HepG2 (cell line): Measurements from ENCODE around the gene GGA1. TPM values are rescaled to one million over a fixed set of nuclear protein-coding genes. Genes with fewer than 3 reads are reported as not detected.
A peak's percentile ranks its signal among the peaks of the same experiment; 100 is the strongest.

Experiments used
- ARID3A ChIP-seq: IDR thresholded peaks from 2 replicates; pipeline ENCODE4 v1.6.1; 2012; ENCODE audit warnings: low read depth, low read length, improper control_type of control experiment
- BHLHE40 ChIP-seq: IDR thresholded peaks from 2 replicates; pipeline ENCODE4 v1.6.1; 2011; ENCODE audit warnings: low read length, improper control_type of control experiment
- GLMP ChIP-seq: sonication (generic); formaldehyde crosslinking; IDR thresholded peaks from 2 replicates; pipeline ENCODE4 v1.9.0; 2021; ENCODE audit warnings: missing genetic modification reagents, mild to moderate bottlenecking, borderline replicate concordance
- HMGA1 ChIP-seq: sonication (generic); formaldehyde crosslinking; conservative IDR thresholded peaks from 2 replicates; pipeline ENCODE4 v1.4.0; 2020; ENCODE audit warnings: missing genetic modification reagents
- MBD4 ChIP-seq: IDR thresholded peaks from 2 replicates; pipeline ENCODE4 v1.6.1; 2012; ENCODE audit warnings: low read length, inconsistent platforms, borderline replicate concordance
- MEIS1 ChIP-seq: sonication (generic); formaldehyde crosslinking; IDR thresholded peaks from 2 replicates; pipeline ENCODE4 v1.9.0; 2021; ENCODE audit warnings: mild to moderate bottlenecking, missing genetic modification reagents, moderate library complexity, borderline replicate concordance
- NR2C2 ChIP-seq: sonication (generic); formaldehyde crosslinking; IDR thresholded peaks from 2 replicates; pipeline ENCODE4 v1.4.0; 2020; ENCODE audit warnings: missing genetic modification reagents, mild to moderate bottlenecking, moderate library complexity, borderline replicate concordance
- PREB ChIP-seq: sonication (generic); formaldehyde crosslinking; IDR thresholded peaks from 2 replicates; pipeline ENCODE4 v1.4.0; 2020; ENCODE audit warnings: missing genetic modification reagents
- SMC3 ChIP-seq: IDR thresholded peaks from 2 replicates; pipeline ENCODE4 v1.6.1; 2011; ENCODE audit warnings: low read length, improper control_type of control experiment
- THRA ChIP-seq: sonication (generic); formaldehyde crosslinking; IDR thresholded peaks from 2 replicates; pipeline ENCODE4 v1.4.0; 2020; ENCODE audit warnings: missing genetic modification reagents, borderline replicate concordance
- ZNF782 ChIP-seq: sonication (generic); formaldehyde crosslinking; IDR thresholded peaks from 2 replicates; pipeline ENCODE4 v1.4.0; 2020; ENCODE audit warnings: missing genetic modification reagents, mild to moderate bottlenecking, borderline replicate concordance
- polyA plus RNA-seq, 8 experiments: library from polyadenylated mRNA; depleted of rRNA in 3 of 8; stranded (reverse) in 7 of 8; unstranded in 1 of 8; fragments of >200 nt; fragmentation: Illumina TruSeq in 4 of 8; extraction: Trizol in 4 of 8; gene quantifications; 2 replicates each; pipeline versions ENCODE4 v1.2.1 to v1.2.3, GENCODE V29; 2011 to 2016; ENCODE audit warnings: low read depth in 4 of 8, missing spikeins in 1 of 8, mixed read lengths in 1 of 8; ENCODE audit not compliant: insufficient read depth in 1 of 8
- total RNA-seq, 5 experiments: library from RNA; depleted of rRNA; stranded (reverse); fragments of >200 nt; fragmentation: Illumina TruSeq; extraction: Trizol; gene quantifications; 2 replicates each; pipeline ENCODE4 v1.2.3, GENCODE V29; 2016; ENCODE audit warnings: low read depth in 1 of 5
- TF ChIP-seq, protein P1 (sequence below): sonication (generic); formaldehyde crosslinking; IDR thresholded peaks from 2 replicates; pipeline ENCODE4 v1.5.0; 2020; ENCODE audit warnings: mild to moderate bottlenecking, low read depth, missing genetic modification reagents, borderline replicate concordance
- TF ChIP-seq, protein P2 (sequence below): IDR thresholded peaks from 2 replicates; pipeline ENCODE4 v1.6.1; 2016
- TF ChIP-seq, protein P3 (sequence below): sonication (generic); formaldehyde crosslinking; IDR thresholded peaks from 2 replicates; pipeline ENCODE4 v1.4.0; 2020; ENCODE audit warnings: missing genetic modification reagents

The GGA1 gene
- total and polyA plus RNA-seq, 2 of the 13 experiments (the other 11 are each of a cell fraction or from before 2014, with no cell fraction given) = 29.1 to 87.2 TPM

DNA sequence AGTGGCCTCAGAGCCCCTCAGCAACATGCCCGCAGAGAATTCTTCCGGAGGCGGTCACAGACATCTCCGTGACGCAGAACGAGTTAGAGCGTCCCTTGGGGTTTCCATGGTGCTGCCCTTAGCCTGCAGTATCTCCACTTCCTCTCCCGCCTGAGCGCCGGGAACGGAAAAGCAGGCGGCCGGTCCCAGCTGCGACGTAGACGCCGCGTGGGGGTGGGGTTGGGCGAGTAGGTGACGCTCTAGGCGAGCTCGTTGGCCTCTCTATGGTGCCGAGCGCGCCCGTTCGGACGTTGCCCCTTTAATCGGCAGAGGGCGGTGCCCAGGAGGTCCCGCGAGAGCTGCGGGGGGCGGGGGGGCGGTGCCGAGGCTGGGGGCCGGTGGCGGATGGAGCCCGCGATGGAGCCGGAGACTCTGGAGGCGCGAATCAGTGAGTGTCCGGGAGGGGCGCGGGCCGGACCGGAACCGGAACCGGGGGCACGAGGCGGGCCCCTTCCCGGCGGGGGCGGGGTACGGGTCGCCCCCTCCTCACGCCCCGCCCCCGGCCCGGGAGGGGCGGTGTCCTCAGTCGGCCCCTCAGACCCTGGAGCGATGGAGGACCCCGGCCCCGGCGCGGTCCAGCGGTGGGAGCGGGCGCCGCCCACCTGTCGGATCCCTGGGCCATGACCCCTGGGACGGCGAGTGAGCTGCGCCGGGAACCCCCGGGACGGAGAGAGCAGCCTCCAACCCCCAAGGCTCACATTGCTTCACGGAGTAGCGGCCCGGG is at the start of gene GGA1 (continued):
- TF ChIP-seq, protein P1, sequence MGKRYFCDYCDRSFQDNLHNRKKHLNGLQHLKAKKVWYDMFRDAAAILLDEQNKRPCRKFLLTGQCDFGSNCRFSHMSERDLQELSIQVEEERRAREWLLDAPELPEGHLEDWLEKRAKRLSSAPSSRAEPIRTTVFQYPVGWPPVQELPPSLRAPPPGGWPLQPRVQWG (CRISPR knock-in tag) = no peak
- TF ChIP-seq, protein P2, sequence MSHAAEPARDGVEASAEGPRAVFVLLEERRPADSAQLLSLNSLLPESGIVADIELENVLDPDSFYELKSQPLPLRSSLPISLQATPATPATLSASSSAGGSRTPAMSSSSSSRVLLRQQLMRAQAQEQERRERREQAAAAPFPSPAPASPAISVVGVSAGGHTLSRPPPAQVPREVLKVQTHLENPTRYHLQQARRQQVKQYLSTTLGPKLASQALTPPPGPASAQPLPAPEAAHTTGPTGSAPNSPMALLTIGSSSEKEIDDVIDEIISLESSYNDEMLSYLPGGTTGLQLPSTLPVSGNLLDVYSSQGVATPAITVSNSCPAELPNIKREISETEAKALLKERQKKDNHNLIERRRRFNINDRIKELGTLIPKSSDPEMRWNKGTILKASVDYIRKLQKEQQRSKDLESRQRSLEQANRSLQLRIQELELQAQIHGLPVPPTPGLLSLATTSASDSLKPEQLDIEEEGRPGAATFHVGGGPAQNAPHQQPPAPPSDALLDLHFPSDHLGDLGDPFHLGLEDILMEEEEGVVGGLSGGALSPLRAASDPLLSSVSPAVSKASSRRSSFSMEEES (CRISPR knock-in tag) = no peak; the same call in 1 of the 2 replicates
- TF ChIP-seq MEIS1 (CRISPR knock-in tag) (peak; percentile 87), NR2C2 (CRISPR knock-in tag) (peak; percentile 92), ARID3A (no peak), BHLHE40 (no peak), THRA (CRISPR knock-in tag) (peak; percentile 75), HMGA1 (CRISPR knock-in tag) (no peak), ZNF782 (CRISPR knock-in tag) (0 out of 2 replicates have a peak, but pooled peaks have one; percentile 74), PREB (CRISPR knock-in tag) (no peak), SMC3 (no peak), GLMP (CRISPR knock-in tag) (no peak), MBD4 (no peak)
- TF ChIP-seq, protein P3, sequence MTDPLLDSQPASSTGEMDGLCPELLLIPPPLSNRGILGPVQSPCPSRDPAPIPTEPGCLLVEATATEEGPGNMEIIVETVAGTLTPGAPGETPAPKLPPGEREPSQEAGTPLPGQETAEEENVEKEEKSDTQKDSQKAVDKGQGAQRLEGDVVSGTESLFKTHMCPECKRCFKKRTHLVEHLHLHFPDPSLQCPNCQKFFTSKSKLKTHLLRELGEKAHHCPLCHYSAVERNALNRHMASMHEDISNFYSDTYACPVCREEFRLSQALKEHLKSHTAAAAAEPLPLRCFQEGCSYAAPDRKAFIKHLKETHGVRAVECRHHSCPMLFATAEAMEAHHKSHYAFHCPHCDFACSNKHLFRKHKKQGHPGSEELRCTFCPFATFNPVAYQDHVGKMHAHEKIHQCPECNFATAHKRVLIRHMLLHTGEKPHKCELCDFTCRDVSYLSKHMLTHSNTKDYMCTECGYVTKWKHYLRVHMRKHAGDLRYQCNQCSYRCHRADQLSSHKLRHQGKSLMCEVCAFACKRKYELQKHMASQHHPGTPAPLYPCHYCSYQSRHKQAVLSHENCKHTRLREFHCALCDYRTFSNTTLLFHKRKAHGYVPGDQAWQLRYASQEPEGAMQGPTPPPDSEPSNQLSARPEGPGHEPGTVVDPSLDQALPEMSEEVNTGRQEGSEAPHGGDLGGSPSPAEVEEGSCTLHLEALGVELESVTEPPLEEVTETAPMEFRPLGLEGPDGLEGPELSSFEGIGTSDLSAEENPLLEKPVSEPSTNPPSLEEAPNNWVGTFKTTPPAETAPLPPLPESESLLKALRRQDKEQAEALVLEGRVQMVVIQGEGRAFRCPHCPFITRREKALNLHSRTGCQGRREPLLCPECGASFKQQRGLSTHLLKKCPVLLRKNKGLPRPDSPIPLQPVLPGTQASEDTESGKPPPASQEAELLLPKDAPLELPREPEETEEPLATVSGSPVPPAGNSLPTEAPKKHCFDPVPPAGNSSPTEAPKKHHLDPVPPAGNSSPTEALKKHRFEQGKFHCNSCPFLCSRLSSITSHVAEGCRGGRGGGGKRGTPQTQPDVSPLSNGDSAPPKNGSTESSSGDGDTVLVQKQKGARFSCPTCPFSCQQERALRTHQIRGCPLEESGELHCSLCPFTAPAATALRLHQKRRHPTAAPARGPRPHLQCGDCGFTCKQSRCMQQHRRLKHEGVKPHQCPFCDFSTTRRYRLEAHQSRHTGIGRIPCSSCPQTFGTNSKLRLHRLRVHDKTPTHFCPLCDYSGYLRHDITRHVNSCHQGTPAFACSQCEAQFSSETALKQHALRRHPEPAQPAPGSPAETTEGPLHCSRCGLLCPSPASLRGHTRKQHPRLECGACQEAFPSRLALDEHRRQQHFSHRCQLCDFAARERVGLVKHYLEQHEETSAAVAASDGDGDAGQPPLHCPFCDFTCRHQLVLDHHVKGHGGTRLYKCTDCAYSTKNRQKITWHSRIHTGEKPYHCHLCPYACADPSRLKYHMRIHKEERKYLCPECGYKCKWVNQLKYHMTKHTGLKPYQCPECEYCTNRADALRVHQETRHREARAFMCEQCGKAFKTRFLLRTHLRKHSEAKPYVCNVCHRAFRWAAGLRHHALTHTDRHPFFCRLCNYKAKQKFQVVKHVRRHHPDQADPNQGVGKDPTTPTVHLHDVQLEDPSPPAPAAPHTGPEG = peak; percentile 71; the same call in 1 of the 2 replicates
